NCI-H2227 (cell line): ENCODE measurements around the gene FBXW8.

Source experiments
- DNase-seq: peaks from one replicate; lab custom pipeline; 2025; ENCODE audit not compliant: unreplicated experiment; lab: John Stamatoyannopoulos, UW

The FBXW8 gene

GRCh38 chr12:116990971-116991966 lies 80.5 kb downstream of the FBXW8 start:
- DNase-seq, result no peak

DNA sequence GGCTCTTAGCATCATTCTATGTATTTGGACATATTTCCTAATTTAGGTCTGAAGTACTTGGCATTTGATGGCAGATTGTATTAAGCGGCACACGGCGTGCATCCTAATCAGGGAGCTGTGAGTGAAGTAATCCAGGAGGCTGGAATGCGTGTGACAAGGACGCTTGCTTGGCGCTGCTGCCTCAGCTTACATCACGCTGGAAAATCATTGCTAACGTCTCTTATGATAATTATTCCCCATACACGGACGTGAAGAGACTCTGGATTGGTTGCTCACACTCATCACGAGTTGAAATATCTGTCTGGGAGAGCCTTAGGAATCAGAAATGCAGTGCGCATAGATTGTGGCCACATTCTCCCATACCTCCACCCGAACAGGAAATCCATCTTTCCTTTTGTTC lies 85.3 kb downstream of the FBXW8 start:
- no peak for DNase-seq

DNA sequence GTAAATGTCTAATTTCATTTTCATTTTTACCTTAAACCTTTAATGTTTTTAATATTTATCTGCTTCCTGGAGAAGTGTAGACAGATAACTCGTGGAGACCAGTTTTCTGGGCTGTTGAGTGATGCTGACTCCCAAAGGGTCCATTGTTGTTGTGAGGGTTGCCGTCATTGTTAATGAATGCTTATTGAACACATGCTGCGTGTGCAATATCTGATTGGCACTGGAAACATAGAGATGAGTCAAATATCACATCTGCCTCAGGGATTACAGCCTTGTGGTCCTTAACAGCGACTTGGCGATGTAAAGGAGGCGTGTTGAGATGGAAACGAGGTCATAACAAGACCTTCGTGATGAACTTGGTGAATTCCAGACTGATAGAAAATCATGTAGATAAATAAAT lies 85.9 kb downstream of the FBXW8 start:
- DNase-seq, result no peak

GRCh38 chr12:116999066-116999465 lies 88.3 kb downstream of the FBXW8 start:
- DNase-seq, result no peak

- no peak for DNase-seq
These were observed 89.6 kb downstream of the FBXW8 start for GRCh38 chr12:117000316-117000715.

DNA sequence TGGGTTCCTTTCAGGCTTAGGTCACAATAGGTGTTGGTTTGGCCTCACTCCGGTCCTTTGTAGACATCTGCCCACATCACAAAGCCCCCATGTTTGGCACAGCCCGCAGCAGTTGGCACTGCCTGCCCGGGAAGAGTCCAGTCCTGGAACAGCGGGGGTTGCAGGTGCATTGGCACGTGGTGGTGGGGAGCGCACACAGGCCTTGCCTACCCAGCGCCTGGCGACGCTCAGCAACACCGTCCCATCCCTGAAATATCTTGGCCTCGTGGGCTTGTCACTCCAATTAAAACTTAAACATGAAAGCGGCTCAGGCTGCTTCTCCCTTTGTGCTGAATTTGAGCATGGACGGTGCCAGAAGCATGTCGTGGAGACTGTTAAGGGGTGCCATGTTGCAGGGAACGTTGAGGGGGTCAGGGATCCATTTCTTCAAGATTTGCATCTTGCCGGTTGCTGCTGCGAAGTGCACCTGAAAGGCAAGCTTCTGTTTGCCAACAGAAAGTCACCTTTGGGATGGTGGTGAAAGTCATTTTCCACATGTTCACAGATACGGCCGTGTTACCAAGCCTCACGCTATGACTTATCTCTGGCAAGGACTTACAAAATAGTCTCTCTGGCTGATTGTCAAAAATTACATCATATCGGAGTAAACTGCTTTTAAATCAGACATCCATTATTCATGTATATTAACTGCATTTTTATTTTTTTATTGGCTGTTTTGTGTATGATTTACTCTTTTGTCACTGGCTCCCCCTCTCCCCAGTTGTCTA lies 91.5 kb downstream of the FBXW8 start:
- DNase-seq, result no peak

DNA sequence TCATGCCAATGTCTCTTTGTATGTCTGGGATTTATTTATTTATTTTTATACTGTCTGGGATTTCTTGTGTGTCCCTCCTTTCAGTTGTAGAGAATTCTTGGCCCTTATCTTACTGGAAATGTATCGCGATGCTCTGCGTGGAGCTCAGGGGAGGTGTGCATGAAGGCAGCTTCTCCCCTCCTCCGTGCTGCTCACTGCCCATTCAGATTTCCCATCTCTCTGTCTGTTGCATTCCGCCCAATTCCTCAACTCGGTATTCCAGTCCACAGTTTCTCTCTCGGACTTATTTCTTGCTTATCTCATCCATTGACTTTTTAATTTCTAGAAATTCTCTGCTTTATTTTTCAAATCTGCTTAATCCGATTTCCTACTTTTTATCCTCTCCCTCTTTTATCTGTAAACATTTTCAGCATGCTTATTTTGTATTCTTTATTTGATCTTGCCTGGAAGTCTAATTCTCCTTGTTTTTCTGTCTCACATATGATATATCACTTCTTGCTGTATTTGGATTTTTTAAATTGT lies 93.2 kb downstream of the FBXW8 start:
- no peak for DNase-seq

GRCh38 chr12:117005417-117006046 lies 94.8 kb downstream of the FBXW8 start:
- DNase-seq, result no peak

- DNase-seq, result no peak
These were observed 95.6 kb downstream of the FBXW8 start for GRCh38 chr12:117006333-117006732.

DNA sequence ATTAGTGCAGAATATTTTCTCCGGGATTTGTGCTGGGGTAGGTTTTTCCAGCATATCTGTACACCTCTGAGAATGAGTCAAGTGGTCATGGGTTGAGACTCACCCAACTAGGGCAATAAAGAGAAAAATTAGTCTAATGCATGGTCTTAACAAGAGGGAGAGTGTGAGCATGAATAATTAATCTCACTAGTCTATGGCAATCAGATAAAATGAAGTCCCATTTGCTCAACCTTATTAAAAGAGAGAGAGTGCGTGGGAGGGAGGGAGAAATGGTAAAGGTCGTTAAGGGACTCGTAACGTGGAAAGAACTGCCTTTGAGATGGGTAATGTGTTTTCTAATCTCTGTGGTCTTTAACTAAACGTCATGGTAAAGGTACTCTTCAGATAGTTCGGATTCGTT lies 96.8 kb downstream of the FBXW8 start:
- no peak for DNase-seq

DNA sequence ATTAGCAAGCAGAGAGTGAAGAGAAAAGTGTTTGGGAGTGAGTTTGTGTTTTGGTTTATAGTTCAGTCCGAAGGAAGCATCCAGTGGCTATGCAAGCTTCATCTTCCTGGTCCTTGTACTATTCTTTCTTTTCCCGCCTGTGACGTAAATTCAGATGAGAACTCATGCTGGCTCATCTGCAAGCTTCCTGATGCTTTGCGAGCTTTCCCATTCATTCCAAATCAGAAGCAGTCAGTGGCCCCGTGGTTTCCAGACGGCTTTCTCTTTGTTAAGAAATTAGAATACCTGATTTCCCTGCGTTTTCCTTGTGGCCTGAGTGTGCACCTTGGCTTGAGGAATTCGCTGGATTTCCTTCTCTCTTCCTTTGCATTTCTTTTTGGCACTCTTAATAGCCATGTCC lies 99.0 kb downstream of the FBXW8 start:
- no peak for DNase-seq

DNA sequence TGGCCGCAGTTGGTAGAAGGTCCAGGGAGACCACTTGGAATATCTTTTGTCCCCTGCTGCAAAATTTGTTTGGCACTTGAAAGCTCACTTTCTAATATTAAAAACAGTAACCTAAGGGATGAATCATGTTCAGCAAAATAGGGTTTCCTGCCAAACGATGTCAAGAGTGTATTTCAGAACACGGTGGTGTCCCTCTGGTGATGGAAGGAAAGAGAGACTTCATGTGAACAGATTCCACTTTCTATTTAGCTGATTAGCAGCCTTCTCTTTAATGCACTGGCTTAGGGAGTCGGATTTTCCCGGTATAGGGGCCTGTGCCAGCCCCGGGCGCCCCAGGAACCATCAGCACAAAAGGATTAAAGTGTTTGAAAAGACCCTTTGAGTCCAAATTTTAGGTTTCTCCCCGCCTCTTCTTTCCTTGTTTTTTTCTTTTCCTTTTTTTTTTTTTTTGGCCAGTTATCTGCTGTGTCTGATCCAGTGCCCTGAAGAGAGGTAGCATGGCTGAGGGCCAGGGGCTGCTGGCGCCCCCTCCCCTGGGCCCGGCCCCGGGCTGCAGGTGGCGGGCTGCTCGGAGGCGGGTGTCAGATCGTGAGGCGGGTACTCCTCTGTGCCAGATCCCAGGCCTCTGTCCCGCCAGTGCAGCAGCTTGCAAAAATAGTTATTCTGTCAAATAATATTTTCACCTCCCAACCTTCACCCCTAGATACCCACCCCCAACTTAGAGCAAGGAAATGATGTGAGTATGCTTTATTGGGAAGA lies 100.1 kb downstream of the FBXW8 start:
- DNase-seq, result no peak

DNA sequence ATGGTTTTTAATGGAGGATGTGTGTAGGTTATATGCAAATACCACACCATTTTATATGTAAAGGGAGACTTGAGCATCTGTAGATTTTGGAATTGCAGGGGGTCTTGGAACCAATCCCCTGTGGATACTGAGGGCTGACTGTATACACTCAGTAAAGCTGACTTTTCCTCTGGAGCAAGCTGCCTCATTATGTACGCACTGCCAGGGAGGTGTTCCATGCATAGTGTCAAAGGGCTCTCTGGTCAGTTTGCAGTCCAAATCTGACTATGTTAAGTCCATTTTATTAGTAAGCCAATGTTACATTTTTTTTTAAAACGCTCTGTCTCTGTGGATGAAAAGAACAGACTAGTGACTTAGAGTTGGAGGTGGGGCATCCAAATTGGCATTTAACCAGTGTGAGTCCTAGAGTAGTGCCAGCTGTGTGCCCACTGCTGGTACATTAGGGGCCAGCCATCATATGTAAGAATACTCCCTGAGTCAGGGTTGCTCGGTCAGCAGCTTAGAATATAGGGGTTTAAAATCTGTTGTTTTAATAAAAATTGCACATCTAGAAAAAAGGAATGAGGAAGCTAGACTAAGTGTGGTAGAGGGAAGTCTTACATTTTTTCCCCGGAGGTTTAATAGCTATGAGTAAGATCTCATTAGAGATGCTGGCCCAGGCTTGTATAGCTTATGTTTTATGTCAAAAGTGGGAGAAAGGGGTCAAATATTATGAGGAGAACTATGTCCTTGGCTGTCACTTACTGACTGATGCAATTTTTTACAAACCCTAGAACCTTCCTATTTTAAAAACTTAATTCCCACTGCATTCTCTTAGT lies 101.4 kb downstream of the FBXW8 start:
- no peak for DNase-seq

DNA sequence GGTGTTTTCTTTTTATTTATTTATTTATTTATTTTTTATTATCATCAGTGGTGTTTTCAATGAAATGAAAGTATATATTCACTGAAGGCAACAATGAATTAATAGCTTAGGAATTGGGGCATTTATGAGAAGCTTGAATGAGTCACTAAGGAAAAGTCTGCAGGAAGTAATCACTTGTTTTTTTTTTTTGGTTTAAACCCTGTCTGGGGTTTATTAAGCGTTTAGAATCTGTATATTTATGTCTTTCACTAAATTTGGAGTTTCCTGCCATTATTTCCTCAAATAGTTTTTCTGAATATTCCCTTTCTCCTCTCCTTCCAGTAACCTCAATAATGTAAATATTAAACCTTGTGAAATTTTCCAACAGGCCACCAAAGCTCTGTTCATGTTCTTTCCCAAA lies 103.0 kb downstream of the FBXW8 start:
- DNase-seq, result no peak

DNA sequence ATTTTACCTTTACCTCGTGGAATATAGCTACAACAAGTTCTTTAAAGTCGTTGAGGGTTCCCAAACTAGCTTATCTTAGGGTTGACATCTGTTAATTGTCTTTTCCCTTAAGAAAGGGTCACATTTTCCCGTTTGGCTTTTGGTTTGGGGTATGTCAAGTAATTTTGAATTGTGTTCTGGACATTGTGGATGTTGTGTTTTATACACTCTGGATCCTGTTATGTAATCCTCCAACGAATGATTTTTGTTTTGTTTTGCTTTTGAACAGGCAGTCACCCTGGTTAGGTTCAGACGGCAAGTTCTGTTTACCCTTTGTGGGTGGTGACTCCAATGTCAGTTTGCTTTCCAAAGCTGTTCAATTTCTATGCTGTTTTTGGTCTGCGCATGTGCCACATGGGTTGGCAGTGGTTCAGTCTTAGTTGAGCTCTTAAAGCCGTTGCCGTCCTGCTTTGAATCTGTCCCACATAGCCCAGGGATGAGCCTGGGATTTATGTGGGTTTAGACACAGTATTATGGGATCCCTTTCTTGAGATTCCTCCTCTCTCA lies 103.7 kb downstream of the FBXW8 start:
- DNase-seq, result no peak

DNA sequence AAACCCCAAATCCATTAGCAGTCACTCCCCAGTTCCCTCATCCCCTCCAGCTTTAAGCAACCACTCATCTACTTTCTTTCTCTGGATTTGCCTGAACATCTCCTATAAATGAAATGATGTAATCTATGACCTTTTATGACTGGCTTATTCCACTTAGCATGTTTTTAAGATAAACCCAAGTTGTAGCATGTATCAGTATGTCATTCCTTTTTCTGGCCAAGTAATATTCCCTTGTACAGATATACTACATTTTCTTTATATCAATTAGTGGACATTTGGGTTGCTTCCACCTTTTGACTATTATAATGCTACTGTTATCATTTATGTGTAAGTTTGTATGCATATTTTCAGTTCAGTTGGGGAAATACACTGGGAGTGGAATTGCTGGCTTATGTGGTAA lies 105.1 kb downstream of the FBXW8 start:
- DNase-seq, result no peak

GRCh38 chr12:117017807-117018206 lies 107.1 kb downstream of the FBXW8 start:
- DNase-seq, result no peak

GRCh38 chr12:117018276-117018675 lies 107.5 kb downstream of the FBXW8 start:
- no peak for DNase-seq

DNA sequence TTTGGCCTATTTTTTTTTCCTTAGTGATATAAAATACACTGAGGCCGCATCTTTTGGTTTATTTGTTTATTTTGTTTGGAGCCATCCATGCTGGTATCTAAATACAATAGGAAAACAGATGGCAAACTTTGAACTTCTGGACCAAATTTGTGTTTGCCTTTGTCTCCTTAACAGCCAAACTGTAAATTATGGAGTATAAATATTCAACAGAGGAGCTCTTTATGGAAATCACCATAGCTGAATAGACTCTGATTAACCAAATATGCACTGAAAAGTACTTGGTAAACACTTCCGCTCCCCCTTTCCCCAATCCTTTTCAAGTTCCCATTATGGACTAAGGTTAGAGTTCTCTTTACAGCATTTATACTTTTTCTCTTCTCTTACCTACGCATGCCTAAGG lies 107.9 kb downstream of the FBXW8 start:
- no peak for DNase-seq

DNA sequence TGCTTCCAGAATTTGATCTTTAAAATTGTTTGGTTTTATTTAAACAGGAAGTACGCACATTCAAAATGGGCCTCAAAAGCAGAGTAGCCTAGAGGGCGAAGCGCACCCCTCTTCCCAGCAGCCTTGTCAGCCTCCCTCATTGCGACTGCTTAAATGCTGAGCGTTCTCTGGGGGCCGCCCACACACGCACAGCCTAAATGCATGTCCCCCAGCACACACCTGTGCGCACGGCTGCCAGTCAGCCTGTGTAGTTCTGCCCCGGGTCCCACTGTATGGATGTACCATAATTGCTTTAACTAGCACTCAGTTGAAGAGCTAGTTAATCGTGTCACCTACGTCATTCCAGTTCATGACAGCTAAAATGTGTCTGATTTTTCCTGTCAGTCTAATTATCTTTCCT lies 109.1 kb downstream of the FBXW8 start:
- no peak for DNase-seq
